A549 (cell line): ENCODE data around the gene EBF3.

Experiments
- EP300 ChIP-seq, 2 experiments: fragments of >200 bp; sonication (Bioruptor Twin); formaldehyde crosslinking; IDR thresholded peaks; 2 replicates in 1 of 2; 3 replicates in 1 of 2; pipeline ENCODE4 v1.6.1; 2016 to 2017
- ESRRA ChIP-seq: fragments of 150-350 bp; IDR thresholded peaks from 2 replicates; pipeline ENCODE4 v1.6.1; 2014; ENCODE audit warnings: mild to moderate bottlenecking, low read length, borderline replicate concordance
- HOXA7 ChIP-seq: fragments of 250-450 bp; sonication (Bioruptor Pico); IDR thresholded peaks from 2 replicates; pipeline ENCODE4 v1.5.0; 2020; ENCODE audit warnings: mild to moderate bottlenecking, moderate library complexity
- JUNB ChIP-seq: fragments of >200 bp; sonication (Bioruptor Twin); formaldehyde crosslinking; IDR thresholded peaks from 2 replicates; pipeline ENCODE4 v1.6.1; 2016
- MAZ ChIP-seq: fragments of 150-350 bp; IDR thresholded peaks from 2 replicates; pipeline ENCODE4 v1.6.1; 2014; ENCODE audit warnings: antibody characterized with exemption, low read depth, low read length, borderline replicate concordance
- POLR2A ChIP-seq: IDR thresholded peaks from 2 replicates; pipeline ENCODE4 v1.6.1; 2012; ENCODE audit warnings: mild to moderate bottlenecking, low read length
- POLR2AphosphoS2 ChIP-seq: conservative IDR thresholded peaks from 2 replicates; pipeline ENCODE4 v1.6.1; 2012; ENCODE audit warnings: low read length, improper control_type of control experiment, inconsistent platforms
- TF ChIP-seq, protein P1 (sequence below): fragments of 200-600 bp; sonication (generic); IDR thresholded peaks from 2 replicates; pipeline ENCODE4 v1.6.1; 2016; ENCODE audit warnings: antibody characterized with exemption, mild to moderate bottlenecking, moderate library complexity
- TF ChIP-seq, protein P2 (sequence below): fragments of >200 bp; sonication (Bioruptor Twin); formaldehyde crosslinking; IDR thresholded peaks from 3 replicates; pipeline ENCODE4 v1.5.1; 2016

DNA sequence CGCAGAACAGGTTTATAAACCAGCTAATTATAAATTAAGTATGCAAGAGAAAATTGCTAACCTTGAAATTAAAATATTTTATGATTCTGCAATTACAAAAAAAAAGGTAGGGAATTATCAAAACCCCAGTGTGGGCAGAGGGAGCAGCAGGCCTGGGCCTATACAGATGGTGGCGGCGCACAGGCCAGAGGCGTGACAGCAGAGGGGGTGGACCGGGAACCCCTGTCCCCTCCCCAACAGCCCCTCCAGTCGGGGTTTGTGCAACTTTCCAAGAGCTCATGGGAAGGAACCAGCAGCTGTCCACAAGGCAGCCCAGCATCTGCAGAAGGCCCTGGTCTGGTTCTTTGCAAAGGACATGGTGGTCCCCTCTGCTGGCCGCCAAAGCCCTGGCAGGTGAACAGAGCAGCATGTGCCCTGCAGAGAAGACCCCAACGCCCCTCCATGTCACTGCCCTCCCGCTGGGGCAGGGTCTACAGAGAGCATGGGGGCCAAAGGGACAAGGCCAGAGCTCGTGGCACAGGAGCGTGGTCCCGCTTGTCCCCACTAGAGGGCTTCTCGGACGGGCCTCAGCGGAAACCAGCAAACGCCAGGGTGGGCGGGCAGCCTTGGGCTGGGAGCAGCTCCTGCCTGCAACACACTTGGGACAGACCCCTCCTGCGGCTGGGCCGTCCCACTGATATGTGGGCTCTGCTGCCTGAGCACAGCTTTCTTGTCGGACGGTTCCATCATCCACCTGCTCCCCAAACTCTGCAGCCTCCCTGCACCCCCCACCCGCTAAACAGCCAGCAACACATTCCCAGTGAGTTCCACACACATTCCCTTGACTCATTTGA is 75.1 kb downstream of the EBF3 start:
- TF ChIP-seq EP300 (IDR thresholded peaks at IDR 0.05) (no peak), MAZ (no peak), POLR2AphosphoS2 (no peak), ESRRA (no peak), JUNB (no peak), HOXA7 (CRISPR knock-in tag) (no peak), POLR2A (no peak)
- TF ChIP-seq, protein P1, sequence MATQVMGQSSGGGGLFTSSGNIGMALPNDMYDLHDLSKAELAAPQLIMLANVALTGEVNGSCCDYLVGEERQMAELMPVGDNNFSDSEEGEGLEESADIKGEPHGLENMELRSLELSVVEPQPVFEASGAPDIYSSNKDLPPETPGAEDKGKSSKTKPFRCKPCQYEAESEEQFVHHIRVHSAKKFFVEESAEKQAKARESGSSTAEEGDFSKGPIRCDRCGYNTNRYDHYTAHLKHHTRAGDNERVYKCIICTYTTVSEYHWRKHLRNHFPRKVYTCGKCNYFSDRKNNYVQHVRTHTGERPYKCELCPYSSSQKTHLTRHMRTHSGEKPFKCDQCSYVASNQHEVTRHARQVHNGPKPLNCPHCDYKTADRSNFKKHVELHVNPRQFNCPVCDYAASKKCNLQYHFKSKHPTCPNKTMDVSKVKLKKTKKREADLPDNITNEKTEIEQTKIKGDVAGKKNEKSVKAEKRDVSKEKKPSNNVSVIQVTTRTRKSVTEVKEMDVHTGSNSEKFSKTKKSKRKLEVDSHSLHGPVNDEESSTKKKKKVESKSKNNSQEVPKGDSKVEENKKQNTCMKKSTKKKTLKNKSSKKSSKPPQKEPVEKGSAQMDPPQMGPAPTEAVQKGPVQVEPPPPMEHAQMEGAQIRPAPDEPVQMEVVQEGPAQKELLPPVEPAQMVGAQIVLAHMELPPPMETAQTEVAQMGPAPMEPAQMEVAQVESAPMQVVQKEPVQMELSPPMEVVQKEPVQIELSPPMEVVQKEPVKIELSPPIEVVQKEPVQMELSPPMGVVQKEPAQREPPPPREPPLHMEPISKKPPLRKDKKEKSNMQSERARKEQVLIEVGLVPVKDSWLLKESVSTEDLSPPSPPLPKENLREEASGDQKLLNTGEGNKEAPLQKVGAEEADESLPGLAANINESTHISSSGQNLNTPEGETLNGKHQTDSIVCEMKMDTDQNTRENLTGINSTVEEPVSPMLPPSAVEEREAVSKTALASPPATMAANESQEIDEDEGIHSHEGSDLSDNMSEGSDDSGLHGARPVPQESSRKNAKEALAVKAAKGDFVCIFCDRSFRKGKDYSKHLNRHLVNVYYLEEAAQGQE, result no peak
- TF ChIP-seq, protein P2, sequence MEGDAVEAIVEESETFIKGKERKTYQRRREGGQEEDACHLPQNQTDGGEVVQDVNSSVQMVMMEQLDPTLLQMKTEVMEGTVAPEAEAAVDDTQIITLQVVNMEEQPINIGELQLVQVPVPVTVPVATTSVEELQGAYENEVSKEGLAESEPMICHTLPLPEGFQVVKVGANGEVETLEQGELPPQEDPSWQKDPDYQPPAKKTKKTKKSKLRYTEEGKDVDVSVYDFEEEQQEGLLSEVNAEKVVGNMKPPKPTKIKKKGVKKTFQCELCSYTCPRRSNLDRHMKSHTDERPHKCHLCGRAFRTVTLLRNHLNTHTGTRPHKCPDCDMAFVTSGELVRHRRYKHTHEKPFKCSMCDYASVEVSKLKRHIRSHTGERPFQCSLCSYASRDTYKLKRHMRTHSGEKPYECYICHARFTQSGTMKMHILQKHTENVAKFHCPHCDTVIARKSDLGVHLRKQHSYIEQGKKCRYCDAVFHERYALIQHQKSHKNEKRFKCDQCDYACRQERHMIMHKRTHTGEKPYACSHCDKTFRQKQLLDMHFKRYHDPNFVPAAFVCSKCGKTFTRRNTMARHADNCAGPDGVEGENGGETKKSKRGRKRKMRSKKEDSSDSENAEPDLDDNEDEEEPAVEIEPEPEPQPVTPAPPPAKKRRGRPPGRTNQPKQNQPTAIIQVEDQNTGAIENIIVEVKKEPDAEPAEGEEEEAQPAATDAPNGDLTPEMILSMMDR, result peak; percentile 46
